Ishikawa (cell line): ENCODE data around the gene SYT15.

Experiments used
- CEBPB ChIP-seq: IDR thresholded peaks from 2 replicates; pipeline ENCODE4 v1.6.1; 2012
- CREB1 ChIP-seq: IDR thresholded peaks from 2 replicates; pipeline ENCODE4 v1.6.1; 2012; ENCODE audit warnings: low read depth
- EGR1 ChIP-seq: IDR thresholded peaks from 2 replicates; pipeline ENCODE4 v1.6.1; 2012
- EP300 ChIP-seq: IDR thresholded peaks from 2 replicates; pipeline ENCODE4 v1.6.1; 2012; ENCODE audit warnings: borderline replicate concordance
- FOXM1 ChIP-seq: IDR thresholded peaks from 2 replicates; pipeline ENCODE4 v1.6.1; 2012; ENCODE audit warnings: low read depth, borderline replicate concordance
- MAX ChIP-seq: IDR thresholded peaks from 2 replicates; pipeline ENCODE4 v1.6.1; 2012
- NFIC ChIP-seq: IDR thresholded peaks from 2 replicates; pipeline ENCODE4 v1.6.1; 2012
- RAD21 ChIP-seq: IDR thresholded peaks from 2 replicates; pipeline ENCODE4 v1.6.1; 2012; ENCODE audit warnings: low read depth
- TAF1 ChIP-seq: IDR thresholded peaks from 2 replicates; pipeline ENCODE4 v1.6.1; 2012; ENCODE audit warnings: low read depth, mild to moderate bottlenecking
- TCF12 ChIP-seq: IDR thresholded peaks from 2 replicates; pipeline ENCODE4 v1.6.1; 2012; ENCODE audit warnings: low read depth
- TEAD4 ChIP-seq: IDR thresholded peaks from 2 replicates; pipeline ENCODE4 v1.6.1; 2012
- YY1 ChIP-seq: IDR thresholded peaks from 2 replicates; pipeline ENCODE4 v1.6.1; 2012; ENCODE audit warnings: low read depth
- ZBTB7A ChIP-seq: IDR thresholded peaks from 2 replicates; pipeline ENCODE4 v1.6.1; 2012; ENCODE audit warnings: low read depth
- TF ChIP-seq, protein P1 (sequence below): IDR thresholded peaks from 2 replicates; pipeline ENCODE4 v1.6.1; 2012
- TF ChIP-seq, protein P2 (sequence below): IDR thresholded peaks from 2 replicates; pipeline ENCODE4 v1.6.1; 2012; ENCODE audit warnings: low read depth, mild to moderate bottlenecking

SYT15 gene

DNA sequence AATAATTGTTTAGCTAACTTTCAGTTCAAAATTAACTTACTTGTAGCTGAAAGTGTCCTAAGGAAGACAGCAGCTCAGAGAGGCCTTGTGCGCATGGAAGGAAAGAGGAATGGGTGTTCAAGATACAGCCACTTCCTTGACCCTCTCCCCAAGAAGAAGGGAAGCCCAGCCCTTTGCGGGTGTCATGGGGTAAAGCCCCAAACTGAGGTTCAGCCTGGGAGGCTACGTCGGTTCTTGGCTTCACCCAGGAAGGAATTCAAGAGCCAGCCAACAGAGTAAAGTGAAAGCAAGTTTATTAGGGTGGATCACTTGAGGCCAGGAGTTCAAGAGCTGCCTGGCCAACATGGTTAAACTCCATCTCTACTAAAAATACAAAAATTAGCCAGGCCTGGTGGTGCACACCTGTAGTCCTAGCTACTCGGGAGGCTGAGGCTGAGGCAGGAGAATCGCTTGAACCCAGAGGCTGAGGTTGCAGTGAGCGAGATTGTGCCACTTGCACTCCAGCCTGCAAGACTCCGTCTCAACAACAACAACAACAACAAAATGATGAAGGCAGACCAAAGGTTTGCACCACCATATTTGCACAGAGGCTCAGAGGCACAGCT lies 38.4 kb upstream of the SYT15 start:
- TF ChIP-seq TCF12 (no peak), FOXM1 (no peak), CREB1 (no peak)

GRCh38 chr10:46541017-46541661 lies 37.8 kb upstream of the SYT15 start:
- TF ChIP-seq NFIC (no peak), ZBTB7A (no peak), TEAD4 (no peak), FOXM1 (no peak), TAF1 (no peak), EGR1 (no peak), MAX (no peak), EP300 (no peak), CREB1 (no peak), TCF12 (no peak)
- TF ChIP-seq, protein P1, sequence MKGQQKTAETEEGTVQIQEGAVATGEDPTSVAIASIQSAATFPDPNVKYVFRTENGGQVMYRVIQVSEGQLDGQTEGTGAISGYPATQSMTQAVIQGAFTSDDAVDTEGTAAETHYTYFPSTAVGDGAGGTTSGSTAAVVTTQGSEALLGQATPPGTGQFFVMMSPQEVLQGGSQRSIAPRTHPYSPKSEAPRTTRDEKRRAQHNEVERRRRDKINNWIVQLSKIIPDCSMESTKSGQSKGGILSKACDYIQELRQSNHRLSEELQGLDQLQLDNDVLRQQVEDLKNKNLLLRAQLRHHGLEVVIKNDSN = no peak

DNA sequence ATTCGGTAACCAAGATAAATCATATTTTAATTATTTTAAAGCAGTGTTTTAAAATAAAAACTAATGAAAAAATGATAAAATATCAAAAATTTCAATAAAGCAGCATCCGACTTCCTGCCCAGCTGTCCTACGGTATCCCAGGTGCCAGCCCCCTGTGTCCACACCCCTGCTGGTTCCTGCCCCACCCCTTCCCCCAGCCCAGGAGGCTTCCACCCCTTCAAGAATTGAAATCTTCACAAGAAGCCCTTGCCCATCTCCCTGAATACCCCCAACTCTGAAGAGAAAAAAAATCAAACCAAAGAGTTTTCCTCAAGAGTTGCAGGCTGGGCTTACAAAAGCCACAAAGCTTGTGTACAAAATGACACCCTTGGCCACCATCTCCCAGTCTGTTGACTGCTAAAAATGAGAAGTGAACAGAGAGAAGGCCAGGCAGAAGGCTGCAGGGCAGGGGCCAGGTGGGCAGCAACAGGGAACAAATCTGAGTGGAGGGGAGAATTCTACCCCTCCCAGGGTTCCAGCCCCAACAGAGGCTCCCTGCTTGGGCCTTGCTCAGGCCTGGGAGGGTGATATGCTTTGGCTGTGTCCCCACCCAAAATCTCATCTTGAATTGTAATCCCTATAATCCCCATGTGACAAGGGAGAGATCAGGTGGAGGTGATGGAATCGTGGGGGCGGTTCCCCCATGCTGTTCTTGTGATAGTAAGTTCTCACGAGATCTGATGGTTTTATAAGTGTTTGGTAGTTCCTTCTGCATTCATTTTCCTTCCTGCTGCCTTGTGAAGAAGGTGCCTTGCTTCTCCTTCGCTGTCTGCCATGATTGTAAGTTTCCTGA lies 37.0 kb upstream of the SYT15 start:
- TF ChIP-seq EGR1 (no peak), YY1 (no peak), TEAD4 (no peak), MAX (no peak), NFIC (no peak), ZBTB7A (no peak), CEBPB (no peak), RAD21 (no peak), CREB1 (no peak), TCF12 (no peak), EP300 (no peak), TAF1 (no peak), FOXM1 (no peak)
- TF ChIP-seq, protein P2, sequence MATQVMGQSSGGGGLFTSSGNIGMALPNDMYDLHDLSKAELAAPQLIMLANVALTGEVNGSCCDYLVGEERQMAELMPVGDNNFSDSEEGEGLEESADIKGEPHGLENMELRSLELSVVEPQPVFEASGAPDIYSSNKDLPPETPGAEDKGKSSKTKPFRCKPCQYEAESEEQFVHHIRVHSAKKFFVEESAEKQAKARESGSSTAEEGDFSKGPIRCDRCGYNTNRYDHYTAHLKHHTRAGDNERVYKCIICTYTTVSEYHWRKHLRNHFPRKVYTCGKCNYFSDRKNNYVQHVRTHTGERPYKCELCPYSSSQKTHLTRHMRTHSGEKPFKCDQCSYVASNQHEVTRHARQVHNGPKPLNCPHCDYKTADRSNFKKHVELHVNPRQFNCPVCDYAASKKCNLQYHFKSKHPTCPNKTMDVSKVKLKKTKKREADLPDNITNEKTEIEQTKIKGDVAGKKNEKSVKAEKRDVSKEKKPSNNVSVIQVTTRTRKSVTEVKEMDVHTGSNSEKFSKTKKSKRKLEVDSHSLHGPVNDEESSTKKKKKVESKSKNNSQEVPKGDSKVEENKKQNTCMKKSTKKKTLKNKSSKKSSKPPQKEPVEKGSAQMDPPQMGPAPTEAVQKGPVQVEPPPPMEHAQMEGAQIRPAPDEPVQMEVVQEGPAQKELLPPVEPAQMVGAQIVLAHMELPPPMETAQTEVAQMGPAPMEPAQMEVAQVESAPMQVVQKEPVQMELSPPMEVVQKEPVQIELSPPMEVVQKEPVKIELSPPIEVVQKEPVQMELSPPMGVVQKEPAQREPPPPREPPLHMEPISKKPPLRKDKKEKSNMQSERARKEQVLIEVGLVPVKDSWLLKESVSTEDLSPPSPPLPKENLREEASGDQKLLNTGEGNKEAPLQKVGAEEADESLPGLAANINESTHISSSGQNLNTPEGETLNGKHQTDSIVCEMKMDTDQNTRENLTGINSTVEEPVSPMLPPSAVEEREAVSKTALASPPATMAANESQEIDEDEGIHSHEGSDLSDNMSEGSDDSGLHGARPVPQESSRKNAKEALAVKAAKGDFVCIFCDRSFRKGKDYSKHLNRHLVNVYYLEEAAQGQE = no peak
- TF ChIP-seq, protein P1 = no peak

DNA sequence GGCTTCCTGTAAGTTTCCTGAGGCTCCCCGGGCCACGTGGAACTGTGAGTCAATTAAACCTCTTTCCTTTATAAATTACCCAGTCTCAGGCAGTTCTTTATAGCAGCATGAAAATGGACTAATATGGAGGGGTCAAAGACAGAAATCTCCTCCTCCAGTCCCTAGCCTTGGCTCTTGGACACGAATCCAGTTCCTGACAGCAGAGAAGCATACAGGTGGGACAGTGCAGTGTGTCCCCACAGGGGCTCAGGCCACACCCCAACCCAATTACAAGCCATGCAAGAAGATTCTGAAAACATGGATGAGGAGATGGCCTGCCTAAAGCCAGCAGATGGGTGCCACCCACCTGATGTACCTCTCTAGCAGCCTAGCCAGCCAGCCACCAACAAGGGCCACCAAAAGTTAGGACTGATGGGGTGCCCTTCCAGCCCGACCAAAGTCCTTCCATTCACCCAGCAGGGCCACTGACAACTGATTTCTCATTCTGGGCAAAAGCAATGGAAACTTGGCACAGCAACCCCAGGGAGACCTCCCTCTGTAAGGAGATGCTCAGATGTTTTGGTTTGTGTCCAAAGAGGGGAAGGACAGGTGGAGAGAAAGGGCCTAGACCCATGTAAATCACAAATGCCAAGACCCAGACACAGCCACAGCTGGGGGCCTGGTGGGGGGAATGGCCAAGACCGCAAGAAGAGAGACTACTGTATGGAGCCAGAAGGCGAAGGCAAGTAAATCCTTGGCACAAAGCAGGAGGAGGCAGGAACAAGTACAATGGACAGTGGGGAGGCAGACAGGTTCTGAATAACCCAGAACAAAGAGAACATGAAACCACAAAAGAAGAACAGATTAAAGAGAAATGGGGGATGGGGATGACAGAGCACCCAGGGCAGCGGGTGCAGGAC lies 36.1 kb upstream of the SYT15 start:
- TF ChIP-seq, protein P1 = no peak
- TF ChIP-seq EP300 (no peak), CEBPB (no peak), NFIC (no peak), TAF1 (no peak), YY1 (no peak), TCF12 (no peak), CREB1 (no peak), MAX (no peak), EGR1 (no peak), ZBTB7A (no peak), RAD21 (no peak), TEAD4 (no peak), FOXM1 (no peak)
- TF ChIP-seq, protein P2 = no peak
